H54 (cell line): ENCODE results near the gene ATXN1.

Experiments used
- DNase-seq: peaks from one replicate; pipeline ENCODE4 v3.0.0; 2011; ENCODE audit warnings: low spot score, mixed read lengths; ENCODE audit not compliant: insufficient read length
- FAIRE-seq: peaks from 3 replicates; lab custom pipeline; 2011; peaks lifted over from hg19 to GRCh38; lab: Jason Lieb, UNC
- POLR2A ChIP-seq: IDR thresholded peaks from 2 replicates; pipeline ENCODE4 v1.6.1; 2011; ENCODE audit warnings: low read depth, mild to moderate bottlenecking, low read length

ATXN1 gene

GRCh38 chr6:16253399-16254144 lies 507.7 kb downstream of the ATXN1 start:
- no peak for TF ChIP-seq POLR2A
- DNase-seq (no peak), FAIRE-seq (no peak)

DNA sequence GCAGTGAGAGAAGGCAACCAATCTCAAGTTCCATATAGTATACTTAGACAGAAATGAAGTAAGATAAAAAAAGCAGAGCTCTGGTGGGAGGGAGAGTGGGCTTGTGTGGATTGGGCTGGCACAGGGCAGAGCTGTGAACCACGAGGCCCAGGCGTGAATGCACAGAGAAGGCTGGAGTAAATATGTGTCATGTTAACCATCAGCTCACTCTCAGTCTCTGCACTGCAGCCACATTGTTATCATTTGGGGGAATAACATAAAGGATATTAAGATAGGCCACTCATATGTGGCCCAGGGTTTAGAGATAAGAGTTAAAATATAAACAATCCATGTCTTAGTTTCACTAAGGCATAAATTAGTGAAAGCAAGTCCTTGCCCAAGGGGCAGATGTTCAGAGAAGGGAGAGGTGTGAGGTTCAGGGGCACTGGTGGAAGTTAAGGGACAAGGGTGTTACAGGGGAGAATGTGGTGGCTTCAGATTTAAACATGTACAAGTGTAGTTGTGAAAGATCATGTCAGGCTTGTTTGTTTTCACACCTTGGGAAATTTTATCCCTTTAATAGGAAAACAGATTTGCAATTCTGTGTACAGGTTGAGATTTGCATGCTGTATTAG lies 508.5 kb downstream of the ATXN1 start:
- no peak for DNase-seq
- FAIRE-seq, result no peak
- TF ChIP-seq POLR2A, result no peak

GRCh38 chr6:16251706-16252105 lies 509.6 kb downstream of the ATXN1 start:
- no peak for TF ChIP-seq POLR2A
- no peak for DNase-seq
- no peak for FAIRE-seq

- TF ChIP-seq POLR2A, result no peak
- no peak for DNase-seq
- FAIRE-seq, result no peak
These were observed 511.3 kb downstream of the ATXN1 start for GRCh38 chr6:16249971-16250370.
